ENCODE data around the gene RGL3.
"Not testable (repeated sequence)": the region's sequence is repeated elsewhere in the genome, so short reads cannot be mapped to it uniquely, and the experiment has no call there.

The RGL3 gene

GRCh38 chr19:11418549-11419506 lies at the start of gene RGL3:
TSS of gene RGL3 (minus strand) at chr19:11419314. CDS start at chr19:11419278, 36 bp downstream.
- DNase-seq (ENCODE audit: low spot score), result peak; percentile 26

GRCh38 chr19:11468266-11468845 lies 49.2 kb upstream of the RGL3 start:
- DNase-seq (ENCODE audit: low spot score), result not testable (repeated sequence)

GRCh38 chr19:11465600-11465999 lies 46.5 kb upstream of the RGL3 start:
- DNase-seq (ENCODE audit: low spot score), result no peak

GRCh38 chr19:11464333-11465265 lies 45.5 kb upstream of the RGL3 start:
- no peak for DNase-seq (ENCODE audit: low spot score)

GRCh38 chr19:11463391-11463790 lies 44.3 kb upstream of the RGL3 start:
- DNase-seq (ENCODE audit: low spot score), result no peak

GRCh38 chr19:11461453-11461852 lies 42.3 kb upstream of the RGL3 start:
- no peak for DNase-seq (ENCODE audit: low spot score)

- DNase-seq (ENCODE audit: low spot score), result no peak
Measured at GRCh38 chr19:11460207-11460606, 41.1 kb upstream of the RGL3 start.

GRCh38 chr19:11458912-11459311 lies 39.8 kb upstream of the RGL3 start:
- not testable (repeated sequence) for DNase-seq (ENCODE audit: low spot score)

- no peak for DNase-seq (ENCODE audit: low spot score)
Measured at GRCh38 chr19:11458236-11458900, 39.3 kb upstream of the RGL3 start.

- no peak for DNase-seq (ENCODE audit: low spot score)
Measured at GRCh38 chr19:11457831-11458230, 38.7 kb upstream of the RGL3 start.

GRCh38 chr19:11457115-11457514 lies 38.0 kb upstream of the RGL3 start:
- DNase-seq (ENCODE audit: low spot score), result no peak

GRCh38 chr19:11456659-11457058 lies 37.5 kb upstream of the RGL3 start:
- DNase-seq (ENCODE audit: low spot score), result no peak

- DNase-seq (ENCODE audit: low spot score), result not testable (repeated sequence)
Measured at GRCh38 chr19:11455233-11455554, 36.1 kb upstream of the RGL3 start.

GRCh38 chr19:11453468-11454341 lies 34.6 kb upstream of the RGL3 start:
- no peak for DNase-seq (ENCODE audit: low spot score)

GRCh38 chr19:11452620-11453310 lies 33.7 kb upstream of the RGL3 start:
- no peak for DNase-seq (ENCODE audit: low spot score)

GRCh38 chr19:11451871-11452619 lies 32.9 kb upstream of the RGL3 start:
- no peak for DNase-seq (ENCODE audit: low spot score)

- DNase-seq (ENCODE audit: low spot score), result no peak
Measured at GRCh38 chr19:11451327-11451870, 32.3 kb upstream of the RGL3 start.

- no peak for DNase-seq (ENCODE audit: low spot score)
Measured at GRCh38 chr19:11450570-11451326, 31.6 kb upstream of the RGL3 start.
